HG03575 (cell line): ENCODE results near the gene TAS2R10.

Experiments
- ATAC-seq: cut with Tn5 transposase; IDR thresholded peaks from one replicate; pipeline ENCODE4 v1.9.1; 2021; ENCODE audit not compliant: unreplicated experiment, insufficient number of reproducible peaks, low FRiP score; ENCODE audit errors: extremely low read depth

TAS2R10 gene, protein sequence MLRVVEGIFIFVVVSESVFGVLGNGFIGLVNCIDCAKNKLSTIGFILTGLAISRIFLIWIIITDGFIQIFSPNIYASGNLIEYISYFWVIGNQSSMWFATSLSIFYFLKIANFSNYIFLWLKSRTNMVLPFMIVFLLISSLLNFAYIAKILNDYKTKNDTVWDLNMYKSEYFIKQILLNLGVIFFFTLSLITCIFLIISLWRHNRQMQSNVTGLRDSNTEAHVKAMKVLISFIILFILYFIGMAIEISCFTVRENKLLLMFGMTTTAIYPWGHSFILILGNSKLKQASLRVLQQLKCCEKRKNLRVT

DNA sequence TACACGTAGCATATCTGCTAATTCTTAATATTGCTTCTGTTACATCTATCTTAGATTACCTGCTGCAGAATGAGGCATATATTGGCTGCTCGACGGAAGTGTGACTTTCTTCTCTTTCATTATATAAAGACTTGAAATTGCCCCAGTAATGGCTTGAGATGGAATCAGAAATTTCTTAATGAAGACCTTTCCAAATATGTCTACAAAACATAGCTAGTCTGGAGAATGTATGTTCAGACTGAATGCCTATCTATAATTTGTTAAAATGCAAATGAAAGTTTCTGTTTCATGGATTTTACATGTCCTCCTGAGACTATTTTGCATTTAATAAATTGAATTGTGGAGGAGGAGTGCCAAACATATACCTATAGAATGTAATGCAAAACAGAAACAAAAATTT is at the start of gene TAS2R10:
Gene TAS2R10, minus strand, starts transcription at position 101 of the 400 bp plus-strand sequence. Its CDS starts 89 bp downstream, at position 12.
- no peak for ATAC-seq

DNA sequence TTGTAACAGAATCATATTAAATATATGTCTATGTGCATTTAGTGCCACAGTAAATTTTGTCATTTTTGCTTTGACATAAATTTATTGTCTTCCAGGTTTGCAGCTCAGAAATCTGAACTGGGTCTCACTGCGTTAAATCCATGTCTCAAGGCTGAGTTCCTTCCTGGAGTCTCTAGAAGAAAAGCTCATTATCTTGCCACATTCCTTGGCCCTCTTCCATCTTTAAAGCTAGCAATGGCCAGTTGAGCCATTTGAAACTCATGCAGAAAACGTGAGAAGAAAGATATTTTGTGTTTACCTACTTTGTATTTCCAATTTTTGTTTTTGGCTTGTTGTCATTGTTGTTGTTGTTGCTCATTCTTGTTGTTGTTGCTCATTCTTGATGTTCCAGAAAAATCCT is 47.2 kb upstream of the TAS2R10 start:
- no peak for ATAC-seq

DNA sequence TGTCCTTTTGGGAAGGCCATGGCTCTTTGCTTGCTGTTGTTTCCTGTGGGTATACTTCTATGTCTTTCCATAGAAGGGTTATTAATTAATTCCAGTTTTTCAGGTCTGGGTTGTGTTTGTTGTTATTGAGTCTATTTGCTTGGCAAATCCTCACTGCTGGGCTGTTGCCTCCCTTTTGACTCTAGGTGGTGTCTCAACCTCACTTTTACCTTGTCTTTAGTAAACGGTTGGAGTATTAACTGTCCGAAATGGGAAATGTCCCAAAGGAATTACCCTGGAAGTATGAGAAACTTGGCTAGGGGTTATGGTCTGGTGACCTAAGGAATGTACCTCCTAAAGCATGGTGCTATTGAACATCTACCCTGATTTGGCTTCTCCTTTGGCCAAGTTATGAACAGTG is 41.2 kb upstream of the TAS2R10 start:
- ATAC-seq: no peak

DNA sequence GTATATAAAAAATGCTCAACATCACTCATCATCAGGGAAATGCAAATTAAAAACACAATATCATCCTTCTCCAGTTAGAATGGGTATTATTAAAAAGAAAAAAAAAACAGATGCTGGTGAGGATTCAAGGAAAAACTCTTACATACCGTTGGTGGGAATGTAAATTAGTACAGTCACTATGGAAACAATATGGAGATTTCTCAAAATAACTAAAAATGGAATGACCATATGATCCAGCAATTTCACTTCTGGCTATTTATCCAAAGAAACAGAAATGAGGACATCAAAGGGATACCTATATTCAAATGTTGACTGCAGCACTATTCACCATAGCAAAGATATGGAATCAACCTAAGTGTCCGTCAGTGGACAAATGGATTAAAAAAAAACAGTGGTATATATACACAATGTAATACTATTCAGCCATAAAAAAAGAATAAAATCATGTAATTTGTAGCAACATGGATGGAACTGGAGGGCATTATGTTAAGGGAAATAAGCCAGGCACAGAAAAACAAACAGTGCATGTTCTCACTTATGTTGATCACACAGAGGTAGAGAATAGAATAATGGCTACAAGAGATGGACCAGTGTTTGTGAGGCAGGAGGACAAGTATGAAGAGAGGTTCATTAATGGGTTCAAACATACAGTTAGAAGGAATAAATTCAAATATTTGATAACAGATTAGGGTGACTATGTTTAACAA is 37.5 kb upstream of the TAS2R10 start:
- ATAC-seq: no peak

DNA sequence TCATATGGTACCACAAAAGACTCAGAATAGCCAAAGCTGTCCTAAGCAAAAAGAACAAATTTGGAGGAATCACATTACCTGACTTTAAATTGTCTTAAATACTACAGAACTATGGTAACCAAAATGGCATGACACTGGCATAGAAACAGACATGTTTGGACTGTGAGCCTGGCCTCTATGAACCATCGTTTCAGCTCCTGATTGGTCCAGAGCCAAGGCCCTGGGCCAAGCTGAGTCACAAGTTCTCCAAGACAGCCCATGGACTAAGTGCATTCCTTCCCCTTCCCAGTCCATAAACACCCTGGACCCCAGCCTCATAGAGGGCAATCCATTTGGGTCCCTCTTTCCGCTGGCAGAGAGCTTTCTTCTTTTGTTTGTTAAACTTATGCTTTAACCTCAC is 35.2 kb upstream of the TAS2R10 start:
- ATAC-seq: no peak

DNA sequence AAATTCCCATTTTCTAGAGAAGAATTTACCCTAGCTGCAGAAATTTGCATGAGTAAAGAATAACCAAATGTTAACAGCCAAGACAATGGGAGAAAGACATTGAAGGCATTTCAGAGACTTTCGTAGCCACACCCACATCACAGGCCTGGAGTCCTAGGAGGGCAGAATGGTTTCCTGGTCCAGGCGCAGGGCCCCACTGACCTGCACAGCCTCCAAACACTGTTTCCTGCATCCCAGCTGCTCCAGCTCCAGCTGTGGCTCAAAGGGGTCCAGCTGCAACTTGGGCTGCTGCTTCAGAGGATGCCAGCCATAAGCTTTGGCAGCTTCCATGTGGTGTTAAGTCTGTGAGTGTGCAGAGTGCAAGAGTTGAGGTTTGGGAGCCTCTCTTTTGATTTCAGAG is 29.6 kb upstream of the TAS2R10 start:
- ATAC-seq: no peak

DNA sequence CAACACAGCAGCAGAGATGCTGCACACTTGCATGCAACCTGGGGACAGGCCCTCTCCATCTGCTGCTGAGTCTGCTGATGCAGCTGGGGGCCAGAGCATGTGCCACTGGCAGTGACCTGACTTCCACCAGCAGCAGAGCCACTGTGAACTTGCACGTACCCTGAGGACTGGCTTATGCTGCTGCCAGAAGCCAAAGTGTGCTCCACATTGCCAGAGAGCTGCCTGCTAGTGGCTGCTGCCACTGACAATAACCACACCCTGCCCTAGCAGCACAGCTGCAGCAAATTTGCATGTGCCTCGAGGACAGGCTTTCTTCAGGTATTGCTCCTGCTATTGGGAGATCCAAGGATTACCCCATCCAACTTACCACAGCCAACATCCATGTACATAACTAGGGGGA is 27.6 kb upstream of the TAS2R10 start:
- ATAC-seq: no peak

DNA sequence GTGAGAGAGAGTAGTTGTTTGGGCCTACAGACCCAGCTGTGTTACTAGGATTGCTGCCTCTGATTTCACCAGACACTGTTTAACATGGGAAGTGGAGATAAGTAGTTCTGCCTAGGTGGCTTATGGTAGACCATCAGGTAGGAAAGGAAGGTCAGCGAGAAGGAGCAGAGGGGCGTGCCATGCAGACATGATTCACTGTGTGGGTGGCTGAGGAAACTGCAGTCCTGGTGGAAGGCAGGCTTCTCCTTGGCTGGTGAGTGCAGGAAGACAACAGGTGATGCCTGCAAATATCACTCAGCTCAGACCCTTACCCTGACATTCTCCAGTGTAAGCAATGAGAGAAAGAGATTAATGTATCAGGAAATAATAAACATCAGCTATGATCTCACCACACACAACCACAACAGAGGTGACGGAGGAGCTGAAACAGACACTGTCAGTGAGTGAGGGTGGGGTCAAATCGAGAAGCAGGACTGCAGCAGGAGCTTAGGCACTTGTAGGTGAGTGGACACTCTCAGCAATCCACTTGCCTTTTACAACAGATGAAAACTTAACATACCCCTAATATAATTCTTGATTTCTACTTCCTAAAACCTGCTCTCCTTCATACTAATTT is 25.2 kb upstream of the TAS2R10 start:
- no peak for ATAC-seq

DNA sequence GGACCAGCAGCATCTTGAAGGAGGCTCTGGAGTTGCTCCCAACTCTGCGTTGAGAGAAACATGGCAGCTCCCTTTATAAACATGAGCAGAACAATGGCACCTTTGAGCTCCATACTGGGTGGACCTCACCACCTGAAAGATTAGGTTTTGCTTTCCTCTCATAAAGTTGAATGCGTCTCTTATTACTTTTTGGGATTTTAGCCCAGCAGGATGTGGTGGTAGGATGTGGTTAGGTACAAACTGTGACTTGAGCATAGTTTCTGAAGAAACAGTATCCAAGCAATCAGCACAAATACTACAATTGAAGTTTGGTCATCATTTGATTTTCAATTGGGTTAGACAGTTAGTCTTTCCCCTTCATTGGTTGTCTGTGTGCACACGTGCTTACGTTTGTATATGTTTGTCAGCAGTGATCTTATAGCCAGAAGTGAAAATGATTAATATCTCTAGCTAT is 23.3 kb upstream of the TAS2R10 start, which contains the start of gene PRR4:
Gene PRR4, minus strand, starts transcription at position 51 of the 454 bp plus-strand sequence. Its CDS starts 38 bp downstream, at position 13.
- no peak for ATAC-seq

DNA sequence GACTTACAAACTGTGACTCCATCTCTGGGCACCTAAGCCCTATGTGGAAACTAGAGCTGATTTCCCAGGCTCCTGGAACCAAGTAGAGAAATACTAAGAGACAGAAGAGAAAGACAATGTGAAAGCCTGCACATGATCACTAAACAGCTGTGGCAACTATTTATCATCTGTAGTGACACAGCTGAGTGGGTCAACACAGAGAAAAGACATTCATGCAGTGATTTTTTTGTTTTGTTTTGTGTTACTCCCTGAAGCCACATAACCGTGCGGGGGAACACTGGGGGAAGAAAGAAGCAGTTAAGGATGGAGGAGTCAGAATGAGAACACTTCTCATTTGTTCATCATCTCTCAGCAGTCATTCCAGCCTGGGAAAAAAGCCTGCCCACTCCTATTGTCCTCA is 21.6 kb upstream of the TAS2R10 start:
- ATAC-seq: no peak

DNA sequence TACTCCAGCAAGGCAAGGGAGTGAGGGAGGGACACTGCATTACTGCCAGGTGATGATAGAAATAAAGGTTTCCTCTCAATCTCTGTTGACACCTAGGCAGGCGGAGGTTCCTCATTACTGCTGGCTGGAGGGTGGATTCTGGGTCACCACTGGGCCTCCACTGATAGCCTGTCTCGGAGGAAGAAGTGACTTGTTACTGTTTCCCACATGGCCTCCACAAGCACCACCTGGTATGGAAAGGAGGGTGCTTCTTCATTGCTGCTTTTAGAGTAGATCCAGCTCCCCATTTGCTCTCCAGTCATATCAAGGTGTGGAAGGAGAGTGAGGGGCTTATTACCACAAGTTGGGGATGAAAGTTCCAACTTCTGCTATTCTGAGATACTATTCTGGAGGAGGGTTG is 16.7 kb upstream of the TAS2R10 start:
- no peak for ATAC-seq

DNA sequence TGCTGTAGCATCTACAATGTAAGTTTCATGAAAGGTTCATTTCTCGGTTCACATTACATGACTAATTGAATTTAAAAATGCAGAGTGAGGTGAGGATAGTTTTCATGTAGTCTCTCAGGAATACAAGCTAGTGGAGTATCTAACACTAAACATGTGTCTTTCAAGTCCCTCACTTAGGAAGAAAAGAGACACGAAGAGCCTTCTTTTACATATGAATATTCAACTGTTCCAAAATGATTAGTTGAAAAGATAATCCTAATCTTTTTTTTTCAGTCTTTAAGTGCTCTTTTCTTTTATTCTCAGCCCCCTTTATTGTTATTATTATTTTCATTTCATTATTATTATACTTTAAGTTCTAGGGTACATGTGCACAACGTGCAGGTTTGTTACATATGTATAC is 12.3 kb upstream of the TAS2R10 start:
- no peak for ATAC-seq

DNA sequence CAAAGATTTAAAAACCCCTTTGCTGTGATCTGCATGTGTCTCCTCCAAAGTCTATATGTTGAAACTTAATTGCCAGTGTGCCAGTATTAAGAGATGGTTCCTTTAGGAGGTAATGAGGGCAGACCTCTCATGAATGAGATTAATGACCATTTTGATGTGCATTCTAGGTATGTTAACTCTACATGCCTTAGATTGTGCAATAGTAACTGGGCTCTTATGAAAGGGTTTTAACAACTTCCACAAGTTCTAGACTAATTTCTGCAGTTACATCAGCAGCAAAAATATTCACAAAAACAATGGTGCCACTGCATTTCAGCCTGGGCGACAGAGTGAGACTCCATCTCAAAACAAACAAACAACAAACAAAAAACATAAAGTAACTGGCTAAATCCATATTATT is 3.8 kb upstream of the TAS2R10 start:
- ATAC-seq: no peak

DNA sequence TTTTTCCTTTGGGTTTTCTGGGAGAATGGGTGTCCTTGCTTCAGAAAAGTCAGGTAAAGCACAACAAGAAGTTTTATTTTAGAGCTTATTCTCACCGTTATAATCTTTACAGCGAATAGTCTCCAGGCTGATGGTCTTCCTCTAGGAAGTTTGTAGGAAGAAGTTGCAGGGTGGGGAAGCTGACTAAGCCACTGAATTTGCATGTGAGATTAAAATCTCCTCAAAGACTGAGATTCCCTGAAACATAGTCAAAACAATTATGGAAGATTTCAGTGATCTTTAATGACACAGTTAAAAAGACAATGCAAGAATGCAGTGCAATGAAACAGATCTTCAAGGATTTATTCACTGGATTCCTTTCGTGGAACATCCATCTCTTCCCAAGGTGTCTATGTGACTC is 1.2 kb downstream of the TAS2R10 start:
- ATAC-seq: no peak

DNA sequence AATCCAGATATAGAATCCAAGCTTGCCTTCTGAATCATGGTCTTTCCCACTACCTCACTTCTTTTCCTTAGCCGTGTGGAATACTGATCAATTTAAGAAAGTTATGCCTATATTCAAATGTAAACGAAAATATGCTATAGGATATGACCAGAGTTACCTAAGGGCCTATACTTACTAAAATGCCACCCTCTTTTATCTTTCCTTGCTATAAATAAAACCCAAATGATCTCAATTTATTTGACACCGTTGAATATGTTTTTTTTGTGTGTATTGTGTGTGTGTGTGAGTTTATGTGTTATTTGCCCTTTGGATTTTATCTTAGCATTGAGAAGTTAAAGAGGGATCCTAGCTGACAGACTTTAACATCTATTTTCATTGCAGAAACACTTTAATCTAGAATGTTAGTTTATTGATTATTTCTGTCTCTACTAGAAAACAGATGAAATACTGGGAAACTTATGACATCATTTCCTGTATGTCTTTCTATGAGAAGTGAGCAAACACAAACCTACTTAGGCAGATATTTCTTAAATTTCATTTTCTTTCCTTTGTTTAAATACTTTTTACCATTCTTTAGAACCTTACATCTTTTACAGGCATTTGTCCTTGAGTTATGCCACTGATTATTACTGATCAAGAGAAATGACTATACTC is 14.1 kb downstream of the TAS2R10 start:
- ATAC-seq: no peak

DNA sequence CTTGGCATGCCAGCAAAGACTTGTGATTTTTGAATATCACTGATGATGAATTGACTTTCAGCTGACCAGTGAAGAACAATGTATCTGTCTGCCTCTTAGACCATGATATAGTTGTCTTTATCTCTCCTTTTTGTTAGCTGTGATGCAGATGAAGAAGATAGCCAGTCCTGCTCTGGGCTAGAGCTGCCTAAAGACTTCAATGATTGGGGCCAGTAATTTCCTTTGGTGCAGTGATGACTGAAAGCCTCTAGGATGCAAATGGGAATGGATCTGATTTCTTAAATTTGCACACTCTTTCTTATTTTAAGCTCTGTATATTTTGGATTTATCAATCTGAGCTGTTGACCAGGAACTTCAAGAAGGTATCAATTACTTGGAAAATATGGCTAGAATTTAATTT is 16.1 kb downstream of the TAS2R10 start, which contains the start of gene TAS2R9:
Gene TAS2R9, minus strand, starts transcription at position 101 of the 400 bp plus-strand sequence. Its CDS starts 93 bp downstream, at position 8.
- ATAC-seq: no peak

DNA sequence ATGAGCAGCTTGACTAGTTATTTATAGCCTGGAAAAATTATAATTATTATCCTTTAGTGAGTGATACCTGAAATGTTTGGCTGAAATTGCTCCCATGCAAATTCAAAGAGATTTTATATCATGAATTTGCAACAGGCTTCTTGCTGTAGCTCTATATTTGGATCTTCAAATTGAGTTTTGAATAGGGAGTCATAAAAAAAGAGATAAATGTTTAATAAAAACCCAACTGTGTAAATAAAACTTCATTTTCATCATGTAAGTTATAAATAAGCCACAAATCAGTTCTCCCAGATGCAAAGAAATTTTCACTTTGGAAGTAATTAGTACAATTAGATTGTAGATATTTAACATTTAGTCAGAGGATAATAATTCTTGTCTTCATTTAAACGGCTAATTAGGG is 19.0 kb downstream of the TAS2R10 start, which contains the start of gene TAS2R8:
Gene TAS2R8, minus strand, starts transcription at position 101 of the 400 bp plus-strand sequence. CDS start 306 bp downstream, outside the sequence.
- no peak for ATAC-seq

DNA sequence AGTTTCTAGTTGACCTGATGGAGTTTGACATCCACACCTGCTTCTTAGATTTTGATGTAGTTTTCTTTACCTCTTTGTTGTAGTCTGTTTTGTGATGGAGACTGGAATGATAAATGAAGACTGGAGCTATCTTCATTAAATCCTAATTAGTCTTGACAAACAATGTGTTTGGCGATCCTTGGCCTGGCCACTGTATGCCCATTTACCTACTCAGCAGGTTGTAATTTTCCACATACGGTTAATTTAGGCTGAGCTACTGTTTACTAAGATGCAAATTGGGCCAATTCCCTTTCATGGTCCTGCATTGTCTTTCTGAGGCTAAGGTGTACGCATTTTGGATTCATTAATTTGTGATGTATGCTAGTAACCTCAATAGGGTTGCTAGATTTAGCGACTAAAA is 23.6 kb downstream of the TAS2R10 start, which contains the start of gene TAS2R7:
Gene TAS2R7, minus strand, starts transcription at position 41 of the 400 bp plus-strand sequence. CDS start 57 bp downstream, outside the sequence.
- ATAC-seq: no peak

DNA sequence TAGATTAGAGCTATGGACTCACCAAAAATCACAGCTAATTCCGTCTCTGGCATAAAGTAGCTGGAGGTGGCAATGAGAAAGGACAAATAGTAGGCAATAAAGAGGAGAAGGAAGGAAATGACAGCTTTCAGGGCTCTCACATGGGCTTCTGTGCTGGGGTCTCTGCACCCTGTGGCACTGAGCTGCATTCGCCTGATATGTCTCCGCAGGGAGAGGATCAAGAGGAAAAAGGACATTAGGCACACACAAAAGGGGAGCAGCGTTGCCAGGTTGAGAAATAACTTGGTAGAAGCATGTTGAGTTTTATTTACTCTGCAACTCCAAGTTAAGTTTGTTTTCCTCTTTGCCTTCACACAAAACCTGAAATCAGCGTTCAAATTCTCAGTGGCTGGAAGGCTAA is 24.4 kb downstream of the TAS2R10 start:
- ATAC-seq: no peak
